COLO668 (cell line): ENCODE data around the gene RASSF4.
A peak's percentile ranks its signal among the peaks of the same experiment; 100 is the strongest.

Experiments used
- DNase-seq: peaks from one replicate; lab custom pipeline; 2025; ENCODE audit not compliant: unreplicated experiment; lab: John Stamatoyannopoulos, UW

The RASSF4 gene

DNA sequence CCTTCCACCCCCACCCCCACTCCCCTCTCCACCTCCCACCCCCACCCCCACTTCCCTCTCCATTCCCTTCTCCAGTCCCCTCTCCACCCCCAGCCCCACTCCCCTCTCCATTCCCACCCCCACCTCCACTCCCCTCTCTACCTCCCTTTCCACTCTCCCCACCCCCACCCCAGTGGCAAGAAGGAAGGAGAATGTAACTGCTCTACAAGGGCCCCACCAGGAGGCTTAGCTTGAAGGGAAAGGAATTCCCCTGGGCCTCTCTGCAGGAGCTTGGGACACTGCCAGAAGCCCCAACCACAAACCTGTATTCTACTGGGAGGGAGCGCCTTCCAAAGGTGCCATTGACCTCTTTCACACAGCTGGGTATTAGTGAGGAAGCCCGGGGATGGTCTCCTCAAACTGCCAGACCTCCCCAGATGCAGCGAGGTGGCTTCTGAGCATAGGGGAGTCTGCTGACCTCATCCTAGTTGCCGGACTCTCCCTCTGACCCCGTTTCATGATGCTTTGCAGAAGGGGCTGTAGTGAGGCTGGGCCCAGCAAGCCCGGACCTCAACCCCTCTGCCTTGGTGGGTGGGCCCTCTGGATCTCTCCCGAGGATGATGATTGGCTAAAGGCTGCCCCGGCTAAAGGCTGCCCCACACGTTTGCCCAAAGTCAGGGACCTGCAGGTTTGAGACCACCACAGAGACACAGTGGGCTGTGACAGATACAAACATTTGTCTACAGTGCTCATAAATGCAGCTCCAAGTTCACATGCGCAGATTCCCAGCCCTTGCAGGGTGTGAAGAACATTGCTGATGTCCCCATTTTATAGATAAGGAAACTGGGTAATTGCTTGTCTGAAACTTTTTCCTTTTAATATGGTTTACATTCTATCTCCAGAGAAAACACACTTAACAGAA lies 16.1 kb downstream of the RASSF4 start:
- peak; percentile 60 for DNase-seq

DNA sequence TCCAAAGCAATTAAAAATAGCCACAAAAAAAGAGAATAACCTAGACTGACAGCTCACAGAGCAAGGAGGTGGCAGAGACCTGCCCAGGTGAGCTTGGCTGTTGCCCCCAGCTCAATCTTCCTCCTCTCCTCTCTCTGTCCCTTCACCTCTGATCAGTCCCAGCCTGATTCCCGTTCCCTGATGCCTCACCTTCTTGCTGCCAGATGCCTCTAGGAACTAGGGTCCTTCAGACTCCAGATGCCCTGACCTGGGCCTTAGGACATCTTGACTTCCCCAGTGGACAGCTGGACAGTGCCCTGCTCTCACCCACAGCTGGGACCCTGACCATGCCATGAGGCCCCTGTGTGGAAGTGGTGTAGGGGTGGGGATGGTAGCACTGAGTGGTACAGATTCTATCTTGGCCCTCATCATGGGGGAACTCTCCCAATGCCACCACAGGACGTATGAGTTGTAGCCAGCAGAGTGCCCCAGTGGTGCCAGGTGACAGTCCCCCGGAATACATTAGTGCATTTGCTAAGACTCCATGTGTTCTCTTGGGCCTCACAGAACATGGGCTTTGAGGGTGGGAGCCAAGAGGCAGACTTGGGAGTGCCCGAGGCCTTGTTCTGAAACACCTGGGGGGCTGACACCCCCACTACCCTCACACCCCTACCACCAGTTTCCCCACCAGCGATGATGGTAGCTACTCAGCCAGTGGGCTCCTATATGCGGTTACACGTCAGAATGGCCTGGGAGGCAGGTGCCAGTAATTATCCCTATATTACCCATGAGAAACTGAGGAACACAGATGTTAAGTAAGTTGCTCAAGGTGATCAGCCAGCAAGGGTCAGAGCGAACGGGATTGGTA lies 17.0 kb downstream of the RASSF4 start:
- DNase-seq = no peak

DNA sequence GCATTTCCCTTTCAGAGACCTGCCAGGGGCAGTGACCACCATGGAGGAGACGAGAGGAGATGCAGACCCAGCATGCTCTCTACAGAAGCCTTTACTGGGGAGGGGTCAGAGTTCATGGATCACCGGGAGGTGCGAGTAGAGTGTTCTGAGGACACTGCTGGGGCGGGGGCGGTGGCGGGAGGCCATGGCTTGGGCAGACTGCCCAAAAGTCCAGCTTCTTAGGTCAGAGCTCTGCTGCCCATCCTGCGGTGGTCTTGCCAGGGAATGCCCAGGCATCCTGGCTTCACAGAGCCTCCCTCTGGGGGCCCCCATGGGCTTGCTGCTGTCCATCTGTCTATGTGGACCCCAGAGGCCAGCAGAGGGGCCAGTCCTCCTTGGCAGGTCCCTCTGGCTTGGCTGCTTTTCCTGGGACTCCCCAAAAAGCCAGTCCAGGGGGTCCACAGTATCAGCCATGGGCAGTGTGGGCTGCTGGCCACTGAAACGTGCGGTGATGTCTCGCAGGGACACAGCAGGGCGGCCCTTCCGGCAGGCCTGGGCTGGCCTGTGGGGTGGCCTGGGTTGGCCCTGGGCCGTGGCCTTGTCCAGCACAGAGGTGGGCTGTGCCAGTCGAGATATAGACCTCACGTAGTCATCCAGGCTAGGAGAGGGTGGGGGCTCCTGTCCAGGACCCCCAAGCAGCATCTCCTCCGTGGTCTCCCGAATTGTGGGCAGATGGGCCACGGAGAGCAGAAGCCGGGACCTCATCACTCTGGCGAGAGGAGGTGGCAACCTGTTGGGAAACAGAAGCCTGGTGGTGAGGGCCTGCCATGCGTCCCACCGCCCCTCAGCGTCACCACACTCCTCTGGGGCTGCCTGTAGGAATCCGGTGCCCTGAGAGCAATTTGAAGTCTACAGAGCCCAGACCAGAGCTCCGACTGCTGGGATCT lies 17.9 kb downstream of the RASSF4 start:
- DNase-seq = peak; percentile 27

DNA sequence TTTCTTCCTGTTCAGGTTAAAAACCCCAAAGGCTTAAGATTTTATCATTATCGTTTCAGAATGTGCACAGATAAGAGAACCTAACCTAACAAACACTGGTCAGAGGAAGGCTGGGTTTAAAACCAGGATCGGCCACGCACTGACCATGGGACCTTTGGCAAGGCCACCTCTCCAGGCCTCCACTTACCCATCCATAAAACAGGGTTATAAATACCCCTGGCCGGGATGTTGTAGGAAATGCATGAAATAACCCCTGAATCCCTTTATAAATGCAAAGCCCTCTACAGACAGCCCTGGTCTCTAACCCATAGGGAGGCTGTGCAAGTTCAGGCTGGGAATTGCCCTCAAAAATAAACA lies 18.6 kb downstream of the RASSF4 start:
- DNase-seq = no peak

DNA sequence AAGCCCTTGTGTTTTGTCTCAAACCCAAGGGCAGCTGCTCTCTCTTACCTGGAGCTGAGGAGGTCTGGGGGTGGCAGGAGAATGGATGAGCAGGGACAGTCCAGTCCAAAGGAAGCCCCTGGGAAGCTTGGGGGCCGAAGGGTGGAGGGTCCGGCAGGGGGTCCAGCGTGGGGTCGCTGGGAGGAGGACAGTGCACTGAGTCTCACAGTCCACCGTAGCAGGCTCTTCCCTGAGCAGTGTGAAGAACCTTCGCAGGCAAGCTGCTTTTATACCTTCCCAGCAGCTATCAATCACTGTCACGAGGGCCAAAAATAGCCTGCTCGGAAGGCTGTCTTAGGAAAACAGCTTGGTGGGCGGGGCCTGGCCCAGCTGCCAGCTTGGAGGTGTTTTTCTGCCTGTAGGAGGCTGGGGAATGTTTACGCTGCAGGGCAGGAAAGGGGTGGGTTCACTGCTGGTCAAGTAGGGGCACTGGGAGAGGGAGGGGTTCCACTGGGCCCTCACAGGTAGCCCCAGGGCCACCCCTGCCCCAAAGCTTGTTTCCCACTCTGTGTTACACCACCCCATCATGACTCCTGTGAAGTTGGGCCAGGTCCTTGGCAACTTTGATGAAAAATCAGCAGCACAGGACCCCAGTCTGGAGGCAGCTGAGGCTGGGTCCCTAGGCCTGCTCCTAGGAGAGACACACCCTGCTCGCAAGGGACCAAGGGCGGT lies 19.1 kb downstream of the RASSF4 start, which contains the start of gene DEPP1:
Gene DEPP1, minus strand, starts transcription at position 240 of the 711 bp plus-strand sequence. CDS start 779 bp downstream, outside the sequence.
- peak; percentile 93 for DNase-seq

DNA sequence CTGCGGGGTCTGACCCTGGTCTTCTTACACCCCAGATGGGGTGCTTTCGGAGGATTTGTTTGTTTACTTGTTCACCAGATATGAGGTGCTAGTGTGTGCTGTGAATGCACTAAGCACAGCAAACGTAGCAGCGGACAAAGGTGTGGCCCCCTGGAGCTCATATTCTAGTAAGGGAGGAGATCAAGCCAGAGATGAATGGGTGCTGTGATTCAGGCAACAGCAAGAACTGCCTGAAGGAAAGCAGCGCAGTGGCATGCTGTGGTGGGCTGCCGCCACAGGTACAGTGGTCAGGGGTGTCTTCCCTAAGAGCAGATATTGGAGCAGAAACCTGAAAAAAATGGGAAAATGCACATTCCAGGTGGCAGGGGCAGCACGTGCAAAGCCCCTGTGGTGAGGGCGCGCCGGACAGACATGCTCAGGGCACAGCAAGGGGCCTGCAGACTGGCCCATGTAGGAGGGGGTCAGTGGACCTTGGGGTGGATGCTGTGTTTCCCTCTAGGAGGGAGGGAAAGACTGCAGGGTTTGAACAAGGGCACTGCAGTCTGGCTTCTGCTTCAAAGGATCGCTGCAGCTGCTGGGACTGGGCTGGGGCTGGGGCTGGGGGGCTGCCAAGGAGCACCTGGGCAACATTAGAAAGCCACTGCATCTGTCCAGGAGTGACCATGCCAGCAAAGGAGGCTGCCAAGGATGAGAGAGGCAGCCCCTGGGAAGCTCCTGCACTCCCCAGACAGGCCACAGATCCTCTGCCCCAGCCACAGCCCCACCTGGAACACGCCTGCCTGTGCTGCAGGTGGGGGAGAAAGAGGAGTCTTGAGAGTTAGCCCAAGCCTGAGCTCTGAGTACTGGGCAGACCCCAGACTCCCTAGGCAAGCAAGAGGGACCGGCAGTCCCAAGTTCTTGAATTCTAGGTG lies 19.9 kb downstream of the RASSF4 start:
- DNase-seq = peak; percentile 33

DNA sequence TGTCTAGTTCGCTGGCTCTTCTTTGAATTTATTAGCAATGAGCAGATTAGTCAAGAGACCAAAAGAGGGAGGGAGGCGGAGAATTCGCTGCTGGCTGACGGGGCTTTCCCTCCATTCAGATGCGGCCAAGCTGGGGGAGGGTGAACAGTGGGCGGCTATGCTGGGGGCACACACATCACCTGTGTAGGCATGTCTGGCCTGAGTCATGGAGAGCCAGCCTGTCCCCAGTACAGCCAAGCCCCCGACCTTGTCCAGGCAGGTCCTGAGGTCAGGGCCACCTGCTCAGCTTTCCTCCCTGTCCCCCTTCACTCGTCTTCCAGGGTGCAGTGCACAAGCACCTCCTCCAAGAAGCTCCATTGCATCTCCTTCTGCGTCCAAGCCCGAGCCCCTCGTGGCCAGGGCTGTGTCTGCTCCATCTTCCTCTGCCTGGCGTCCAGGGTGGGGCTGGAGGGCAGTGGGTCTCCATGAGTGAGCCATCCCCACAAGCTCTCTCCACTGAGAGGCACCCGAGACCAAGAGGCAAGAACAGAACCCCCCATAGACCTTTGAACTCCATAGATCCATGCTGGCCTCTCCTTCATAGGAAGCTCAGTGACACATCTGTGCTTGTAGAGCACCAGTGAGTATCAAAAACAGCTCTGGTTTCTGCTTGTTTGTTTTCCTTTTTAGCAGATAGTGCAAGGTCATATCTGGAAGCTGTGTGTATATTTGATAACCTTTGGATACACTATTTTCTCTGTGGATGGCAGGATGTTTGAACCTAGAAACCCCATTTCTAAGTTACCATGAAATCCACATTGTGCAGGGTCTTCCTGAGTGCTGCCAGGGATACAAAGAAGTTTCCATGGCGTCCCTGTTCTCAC lies 20.9 kb downstream of the RASSF4 start:
- no peak for DNase-seq

DNA sequence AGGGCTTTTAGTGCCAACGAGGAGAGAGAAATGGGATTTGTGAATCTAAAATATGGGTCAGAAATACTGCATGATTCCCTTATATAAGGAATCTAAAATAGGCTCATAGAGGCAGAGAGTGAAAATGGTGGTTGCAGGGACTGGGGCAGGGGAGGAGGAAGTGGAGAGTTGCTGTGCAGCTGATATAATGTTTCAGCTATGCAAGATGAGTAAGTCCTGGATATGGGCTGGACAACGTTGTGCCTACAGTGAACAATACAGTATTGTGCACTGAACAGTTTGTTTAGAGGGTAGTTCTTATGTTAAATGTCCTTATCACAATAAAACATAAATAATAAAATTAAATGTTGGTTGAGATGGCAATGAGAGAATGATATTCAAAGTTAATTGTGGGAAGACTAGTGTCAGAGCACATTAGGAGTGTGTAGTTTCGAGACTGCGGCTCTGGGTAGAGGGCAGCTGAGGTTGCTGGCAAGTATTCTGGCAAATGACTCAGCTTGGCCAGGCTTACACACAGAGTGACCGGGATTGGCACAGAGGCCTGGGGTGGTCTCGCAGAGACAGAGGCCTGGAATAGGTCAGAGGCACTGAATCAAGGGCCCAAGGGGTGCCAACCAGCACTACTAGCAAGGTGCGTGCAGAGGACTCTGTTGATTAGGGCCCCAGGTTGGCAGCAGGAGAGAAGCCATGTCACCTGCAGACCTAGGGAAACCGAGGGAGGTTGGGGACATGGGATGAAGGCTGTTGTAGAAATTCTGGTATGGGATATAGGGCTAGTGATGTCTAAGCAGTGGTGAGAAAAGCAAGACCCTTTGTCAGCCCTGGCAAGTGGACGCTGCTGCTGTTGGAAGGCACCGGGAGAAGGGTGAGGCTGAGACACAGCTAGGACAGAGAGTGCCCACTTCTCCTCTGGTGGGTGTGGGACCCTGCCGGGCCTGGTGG lies 21.8 kb downstream of the RASSF4 start:
- DNase-seq = peak; percentile 9

DNA sequence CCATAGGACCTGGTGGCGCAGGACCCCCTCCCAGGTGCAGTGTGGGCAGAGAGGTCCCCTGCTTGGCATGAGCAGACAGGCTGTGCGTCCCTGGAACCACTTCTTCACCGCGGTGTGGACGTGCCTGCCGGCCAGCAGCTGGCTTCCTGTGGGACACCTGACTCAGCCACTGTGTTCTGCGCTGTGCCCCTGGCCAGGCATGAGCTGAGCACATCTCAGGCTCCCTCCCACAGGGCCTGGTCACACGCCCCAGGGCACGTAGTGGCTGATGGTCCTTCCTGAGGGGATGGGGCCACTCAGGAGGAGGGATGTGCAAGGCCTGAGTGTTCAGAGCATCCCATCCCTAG lies 22.5 kb downstream of the RASSF4 start:
- peak; percentile 28 for DNase-seq

DNA sequence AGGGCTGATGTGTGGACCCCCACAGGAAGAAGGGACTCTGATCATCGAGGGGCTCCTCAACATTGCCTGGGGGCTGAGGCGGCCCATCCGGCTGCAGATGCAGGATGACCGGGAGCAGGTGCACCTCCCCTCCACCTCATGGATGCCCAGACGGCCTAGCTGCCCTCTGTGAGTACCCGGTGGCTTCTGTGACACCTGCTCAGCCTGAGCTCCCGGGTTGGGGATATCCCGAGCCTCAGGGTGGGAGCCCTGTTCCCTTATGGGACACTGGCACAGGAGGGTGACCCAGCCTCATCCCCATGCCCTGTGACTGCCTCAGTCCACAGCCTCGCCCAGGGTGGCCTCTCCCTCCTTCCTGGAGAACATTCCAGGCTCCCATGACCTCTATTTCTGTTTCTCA lies 22.9 kb downstream of the RASSF4 start:
- DNase-seq = no peak

DNA sequence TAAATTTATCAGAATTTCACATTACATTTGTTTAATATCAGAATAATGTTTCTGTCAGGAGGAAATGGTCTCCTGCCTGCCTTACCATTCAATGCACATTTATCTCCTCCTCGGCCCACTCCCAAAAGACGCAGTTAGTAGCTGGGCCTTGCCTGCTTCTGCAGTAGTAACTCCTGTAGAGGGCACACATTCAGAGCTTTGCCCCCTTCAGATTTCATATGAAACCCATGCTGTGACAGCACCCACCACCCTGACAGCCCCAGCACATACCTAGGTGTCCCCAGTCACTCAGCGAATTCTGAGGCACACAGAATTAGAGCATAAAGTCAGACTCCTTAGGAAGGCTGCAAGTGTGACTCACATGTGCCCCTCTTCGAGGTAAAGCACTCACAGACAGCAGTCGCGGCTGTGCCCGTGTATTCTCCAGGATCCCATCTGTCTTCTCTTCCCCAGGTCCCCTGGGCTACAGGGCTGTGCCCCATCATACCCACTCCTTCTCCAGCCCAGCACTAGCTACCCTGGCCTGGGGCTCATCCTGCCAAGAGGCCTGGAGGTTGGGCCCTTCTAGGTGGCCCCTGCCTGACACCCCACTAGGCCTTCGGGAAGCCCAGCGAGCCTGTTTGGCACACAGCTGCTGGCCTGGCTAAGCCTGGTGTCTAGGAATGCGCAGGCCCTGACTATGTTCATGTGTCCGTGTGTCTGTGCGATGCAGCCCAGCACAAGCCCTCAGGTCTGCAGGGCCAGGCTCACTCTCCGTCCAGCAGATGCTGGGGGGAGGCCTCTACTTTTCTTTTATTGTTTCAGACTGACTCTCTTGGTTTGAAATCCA lies 23.7 kb downstream of the RASSF4 start:
- no peak for DNase-seq

DNA sequence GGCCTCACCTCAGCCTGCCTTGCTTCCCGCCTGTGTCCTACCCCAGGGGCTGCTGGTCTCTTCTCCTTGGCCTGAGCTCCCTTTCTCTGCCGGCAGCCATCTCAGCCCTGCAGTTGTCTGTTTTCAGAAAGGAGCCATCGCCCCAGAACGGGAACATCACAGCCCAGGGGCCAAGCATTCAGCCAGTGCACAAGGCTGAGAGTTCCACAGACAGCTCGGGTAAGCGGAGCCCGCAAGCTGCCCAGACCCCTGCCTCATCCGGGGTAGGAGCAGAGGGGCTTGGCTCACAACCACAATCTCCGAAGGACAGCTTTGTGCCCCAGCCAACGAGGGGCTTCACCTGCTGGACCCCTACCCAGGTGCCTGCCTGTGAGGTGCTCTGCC lies 24.3 kb downstream of the RASSF4 start:
- DNase-seq = no peak

DNA sequence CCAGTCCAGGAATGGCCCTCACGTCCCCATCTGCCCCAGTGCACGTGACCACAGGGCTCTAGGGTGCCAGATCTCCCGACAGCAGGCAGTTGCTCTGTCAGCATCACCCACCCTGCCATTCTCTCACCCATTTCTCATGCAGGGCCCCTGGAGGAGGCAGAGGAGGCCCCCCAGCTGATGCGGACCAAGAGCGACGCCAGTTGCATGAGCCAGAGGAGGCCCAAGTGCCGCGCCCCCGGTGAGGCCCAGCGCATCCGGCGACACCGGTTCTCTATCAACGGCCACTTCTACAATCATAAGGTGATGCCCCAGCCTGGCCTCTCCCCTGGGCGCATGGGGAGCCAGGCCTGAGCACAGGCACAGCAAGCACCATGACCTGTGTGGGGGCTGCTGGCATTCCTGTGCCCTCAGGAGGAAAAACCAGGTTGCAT lies 25.1 kb downstream of the RASSF4 start:
- DNase-seq = no peak

DNA sequence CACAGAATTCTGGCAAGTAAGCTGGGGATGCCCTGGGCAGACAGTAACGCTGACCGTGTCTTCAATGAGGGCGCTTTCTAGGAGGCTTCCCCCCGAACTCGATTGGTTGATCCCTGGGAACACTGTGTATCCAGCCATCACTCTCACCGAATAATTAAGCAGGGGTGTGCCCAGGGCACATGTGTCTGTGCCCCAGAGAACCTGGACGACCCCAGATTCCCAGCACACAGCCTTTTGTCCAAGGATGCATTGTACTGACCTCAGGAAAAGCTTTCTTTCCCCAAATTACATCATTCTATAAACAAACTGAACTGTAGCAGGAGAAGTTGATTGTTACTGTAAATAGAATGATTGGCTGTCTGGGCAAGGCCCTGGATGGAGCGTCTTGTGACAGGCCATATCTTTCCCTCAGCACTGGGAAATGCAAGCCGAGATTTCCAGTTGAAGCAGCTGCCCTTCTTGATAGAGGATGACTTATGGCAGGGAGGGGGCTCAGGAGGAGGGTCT lies 25.6 kb downstream of the RASSF4 start:
- DNase-seq = no peak

DNA sequence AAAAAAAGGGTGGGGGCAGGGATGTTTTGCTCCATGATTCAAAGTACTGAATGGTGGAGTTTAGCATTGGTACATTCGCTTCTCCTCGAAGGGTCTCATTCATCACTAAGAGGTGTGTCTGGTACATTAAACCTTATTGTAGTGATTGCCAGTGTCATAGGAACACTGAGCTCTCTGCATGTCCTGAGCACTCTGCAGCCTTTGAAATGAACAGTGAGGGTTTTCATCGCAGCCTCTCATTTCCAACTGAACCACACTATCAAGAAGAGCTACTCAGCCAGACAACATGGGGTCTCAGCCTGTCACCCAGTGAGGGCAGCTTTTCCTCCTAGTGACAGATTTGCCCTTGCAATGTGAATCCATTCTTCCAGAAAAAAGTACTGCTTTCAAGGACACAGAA lies 26.6 kb downstream of the RASSF4 start:
- no peak for DNase-seq

DNA sequence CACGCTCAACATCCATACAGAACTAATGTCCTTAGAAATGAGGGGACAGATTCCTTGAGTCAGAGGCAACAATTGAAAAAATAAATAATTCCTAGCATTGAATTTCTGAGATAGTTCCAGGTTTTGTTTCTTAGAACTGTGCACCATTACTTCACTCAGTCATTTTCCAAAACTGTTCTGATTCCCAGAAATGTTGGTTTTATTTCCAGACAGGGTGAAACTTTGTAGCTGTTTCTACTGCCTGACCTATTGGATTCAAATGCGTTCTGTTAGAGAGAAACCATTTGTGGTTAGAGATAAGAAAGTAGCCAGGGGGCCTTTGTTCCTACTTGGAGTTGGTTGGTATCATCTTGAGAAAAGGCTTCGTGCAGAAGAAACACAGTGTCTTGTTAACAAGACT lies 27.1 kb downstream of the RASSF4 start:
- DNase-seq = no peak
